GM10248 (cell line): Measurements from ENCODE around the gene HMX3.

Experiments
- CTCF ChIA-PET: fragments of 300-600 bp; sonication (Branson Sonifier 250); formaldehyde crosslinking; extraction: SDS; loops from one replicate; lab custom pipeline; 2021; ENCODE audit warnings: antibody characterized with exemption; lab: Yijun Ruan, JAX
- POLR2A ChIA-PET: fragments of 350-650 bp; sonication (Branson Sonifier 250); formaldehyde crosslinking; extraction: SDS; loops from one replicate; lab custom pipeline; 2020; ENCODE audit warnings: antibody characterized with exemption; lab: Yijun Ruan, JAX
- DNase-seq: peaks from one replicate; pipeline ENCODE4 v3.0.0; 2012; ENCODE audit errors: extremely low spot score
- CTCF ChIP-seq: IDR thresholded peaks from 2 replicates; pipeline ENCODE4 v1.5.1; 2012; ENCODE audit warnings: mild to moderate bottlenecking, low read depth; ENCODE audit errors: extremely low read depth, missing control alignments, control extremely low read depth

Gene HMX3

GRCh38 chr10:123109466-123109865 lies 26.3 kb upstream of the HMX3 start:
- ChIA-PET POLR2A (no interaction called here), CTCF (interaction anchor here (0.8 kb wide), 1 partner anchor 19 kb away, joined by 4 read pairs; no protein-coding TSS in a partner anchor)
- DNase-seq, result no peak
- TF ChIP-seq CTCF, result no peak

GRCh38 chr10:123117644-123118417 lies 17.9 kb upstream of the HMX3 start:
- ChIA-PET CTCF (interaction anchor here (1.1 kb wide), 1 partner anchor 14 kb away, joined by 3 read pairs; no protein-coding TSS in a partner anchor), POLR2A (interaction anchor here (0.6 kb wide), 1 partner anchor 1496 kb away, joined by 5 read pairs; no protein-coding TSS in a partner anchor)
- no peak for DNase-seq
- TF ChIP-seq CTCF, result no peak

- ChIA-PET CTCF (no interaction called here), POLR2A (no interaction called here)
These were observed 16.7 kb upstream of the HMX3 start for GRCh38 chr10:123119081-123119480.

GRCh38 chr10:123126246-123126645 lies 9.5 kb upstream of the HMX3 start:
- ChIA-PET CTCF (no interaction called here), POLR2A (no interaction called here)
- TF ChIP-seq CTCF, result no peak
- no peak for DNase-seq

More at GRCh38 chr10:123119081-123119480, 16.7 kb upstream of the HMX3 start:
- TF ChIP-seq CTCF, result no peak
- DNase-seq, result no peak

- ChIA-PET CTCF (interaction anchor here (0.8 kb wide), 1 partner anchor 16 kb away, joined by 3 read pairs; no protein-coding TSS in a partner anchor), POLR2A (no interaction called here)
- no peak for TF ChIP-seq CTCF
- no peak for DNase-seq
These were observed 6.0 kb upstream of the HMX3 start for GRCh38 chr10:123129618-123130271.

GRCh38 chr10:123132576-123133477 lies 2.9 kb upstream of the HMX3 start:
- ChIA-PET POLR2A (no interaction called here), CTCF (interaction anchor here (0.7 to 2.5 kb wide), 42 partner anchors 8 to 479 kb away, joined by 3 to 22 read pairs (median 4); partner anchors contain the start of genes BUB3 and HMX2)
- peak; percentile 90 for DNase-seq
- TF ChIP-seq CTCF, result peak; percentile 97
